Measurements from ENCODE around the gene RACGAP1. TPM values are rescaled to one million over a fixed set of nuclear protein-coding genes. Genes with fewer than 3 reads are reported as not detected.
"Not testable (repeated sequence)": the region's sequence is repeated elsewhere in the genome, so short reads cannot be mapped to it uniquely, and the experiment has no call there.

Gene RACGAP1
- total RNA-seq, 1 donor from 2014 or later: 13.7 TPM

DNA sequence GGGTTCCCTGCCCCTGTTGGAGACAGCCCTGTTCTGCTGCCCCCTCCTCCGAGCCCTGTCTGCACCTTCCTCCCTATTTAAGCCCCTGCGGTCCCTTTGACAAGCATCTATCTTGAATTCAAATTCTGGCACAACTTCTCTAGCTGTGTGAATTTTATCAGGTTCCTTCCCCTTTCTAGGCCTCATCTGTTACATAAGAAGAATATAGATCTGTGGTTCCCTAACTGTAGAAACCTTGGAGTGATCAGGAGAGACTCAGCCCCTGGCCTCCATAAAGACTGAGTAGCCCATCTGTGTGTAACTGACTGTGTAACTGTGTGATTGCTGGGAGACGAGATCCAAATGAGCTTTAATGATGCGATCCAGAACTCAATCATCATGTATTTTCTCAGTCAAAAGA, 13.0 kb upstream of the RACGAP1 start:
- Histone ChIP-seq H3K4me3 (no peak overlapping the region), H3K27ac (no peak overlapping the region), H3K4me1 (no peaks in the 10 kb centered on the region), H3K27me3 (ENCODE audit: low read depth) (no peaks in the 10 kb centered on the region), H3K9me3 (no peaks in the 10 kb centered on the region), H3K36me3 (no peaks in the 10 kb centered on the region)
- DNase-seq (no peak), ATAC-seq (no peak)
- TF ChIP-seq CTCF (IDR thresholded peaks at IDR 0.05): no peak
- intact Hi-C loops (cut with DNase I): no loop called here

DNA sequence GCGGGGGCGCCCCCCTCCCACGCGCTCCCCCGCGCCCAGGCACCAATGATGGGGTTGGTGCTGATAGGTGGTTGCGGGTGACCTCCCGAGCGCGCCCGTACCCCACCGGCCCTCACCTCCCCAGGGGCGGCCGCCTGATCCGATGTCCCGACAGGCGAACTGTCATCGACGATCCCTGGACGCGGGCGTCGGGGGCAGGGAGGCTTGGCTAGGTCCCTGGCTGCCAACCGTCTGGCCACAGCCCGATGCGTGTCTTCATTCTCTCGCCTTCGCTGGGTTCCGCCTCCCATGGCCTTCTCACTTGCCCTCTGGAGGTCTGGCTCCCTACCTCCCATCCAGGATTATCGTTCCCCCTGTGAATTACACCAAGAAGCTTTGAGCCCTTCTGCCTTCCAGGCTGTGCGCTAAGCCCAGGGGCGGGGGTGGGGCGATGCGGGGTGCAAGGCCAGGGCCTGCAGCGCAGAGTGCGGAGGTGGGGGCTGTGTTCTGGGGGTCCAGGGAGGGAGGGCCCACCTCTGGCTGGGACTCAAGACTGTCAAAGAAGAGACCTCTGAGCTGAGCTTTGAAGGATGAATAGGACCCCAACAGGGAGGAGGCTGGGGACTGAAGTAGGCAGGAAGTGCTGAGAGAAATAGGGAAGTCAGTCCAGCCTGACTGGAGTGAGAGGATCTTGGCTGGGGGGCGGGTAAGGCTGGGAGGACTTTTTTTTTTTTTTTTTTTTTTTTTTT, 7.7 kb upstream of the RACGAP1 start:
- Histone ChIP-seq H3K27ac (peak overlapping the region; percentile 78), H3K27me3 (ENCODE audit: low read depth) (peaks cover 7% of the 10 kb centered on the region), H3K9me3 (no peaks in the 10 kb centered on the region), H3K4me3 (peak overlapping the region; percentile 49), H3K36me3 (no peaks in the 10 kb centered on the region), H3K4me1 (no peaks in the 10 kb centered on the region)
- peak; percentile 55 for DNase-seq
- intact Hi-C loops (cut with DNase I): no loop called here
- TF ChIP-seq CTCF (IDR thresholded peaks at IDR 0.05): no peak
- peak; percentile 81 to 85 for ATAC-seq

DNA sequence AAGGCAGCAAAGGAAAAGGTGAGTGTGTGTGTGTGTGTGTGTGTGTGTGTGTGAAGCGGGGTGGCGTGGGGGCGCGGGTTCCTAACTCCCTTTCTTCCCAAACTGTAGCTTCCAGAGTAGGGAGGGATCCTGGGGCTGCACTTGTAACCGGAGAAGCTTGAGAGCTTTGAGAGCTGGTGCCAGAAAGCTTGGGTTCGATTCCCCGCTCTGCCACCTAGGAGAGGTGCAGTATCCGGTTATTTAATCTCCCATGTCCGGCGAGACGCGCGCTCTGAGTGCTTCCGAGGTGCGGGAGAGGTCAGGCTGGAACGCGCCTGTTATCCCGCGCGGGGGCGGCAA, 7.2 kb upstream of the RACGAP1 start:
- H3K4me3 ChIP-seq: peak overlapping the region; percentile 49

DNA sequence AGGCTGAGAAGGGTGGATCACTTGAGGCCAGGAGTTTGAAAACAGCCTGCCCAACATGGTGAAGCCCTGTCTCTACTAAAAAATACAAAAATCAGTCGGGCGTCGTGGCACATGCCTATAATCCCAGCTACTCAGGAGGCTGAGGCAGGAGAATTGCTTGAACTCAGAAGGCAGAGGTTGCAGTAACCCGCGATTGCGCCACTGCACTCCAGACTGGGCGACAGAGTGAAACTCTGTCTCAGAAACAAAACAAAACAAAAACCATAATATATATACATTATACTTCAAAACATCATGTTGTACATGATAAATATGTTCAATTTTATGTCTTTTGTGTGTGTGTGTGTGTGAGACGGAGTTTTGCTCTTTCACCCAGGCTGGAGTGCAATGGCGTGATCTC, 5.2 kb upstream of the RACGAP1 start:
- peak; percentile 55 for DNase-seq
- intact Hi-C loops (cut with DNase I); H3K36me3 ChIP-seq; ATAC-seq; H3K4me1 ChIP-seq; H3K4me3 ChIP-seq; H3K9me3 ChIP-seq; H3K27ac ChIP-seq; H3K27me3 ChIP-seq (ENCODE audit: low read depth): not testable (repeated sequence)

More for the DNA sequence above, 7.2 kb upstream of the RACGAP1 start:
- Histone ChIP-seq H3K9me3 (no peaks in the 10 kb centered on the region), H3K27ac (peak overlapping the region; percentile 78), H3K4me1 (no peaks in the 10 kb centered on the region), H3K27me3 (ENCODE audit: low read depth) (peaks cover 7% of the 10 kb centered on the region), H3K36me3 (no peaks in the 10 kb centered on the region)
- no peak for TF ChIP-seq CTCF (IDR thresholded peaks at IDR 0.05)
- intact Hi-C loops (cut with DNase I): no loop called here
- no peak for DNase-seq
- peak in 1 of 2 donors; percentile 31 for ATAC-seq

DNA sequence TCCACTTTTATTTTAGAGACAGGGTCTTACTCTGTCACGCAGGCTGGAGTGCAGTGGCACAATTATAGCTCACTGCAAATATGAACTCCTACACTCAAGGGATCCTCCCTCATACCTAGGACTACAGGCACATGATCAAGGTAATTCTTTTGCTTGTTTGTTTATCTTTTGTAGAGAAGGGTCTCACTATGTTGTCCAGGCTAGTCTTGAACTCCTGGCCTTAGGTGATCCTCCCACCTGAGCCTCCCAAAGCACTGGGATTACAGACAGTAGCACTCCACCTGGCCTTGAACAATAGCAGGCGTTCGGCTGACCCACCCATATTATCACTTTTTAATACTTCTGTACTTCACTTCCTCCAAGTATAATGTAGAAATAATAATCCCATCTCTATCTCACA, 1.4 kb upstream of the RACGAP1 start:
- Histone ChIP-seq H3K27ac (no peak overlapping the region), H3K27me3 (ENCODE audit: low read depth) (no peaks in the 10 kb centered on the region), H3K9me3 (no peaks in the 10 kb centered on the region), H3K4me3 (no peak overlapping the region), H3K4me1 (peaks cover 10% of the 10 kb centered on the region), H3K36me3 (no peaks in the 10 kb centered on the region)
- intact Hi-C loops (cut with DNase I): no loop called here
- no peak for DNase-seq
- TF ChIP-seq CTCF (IDR thresholded peaks at IDR 0.05): no peak
- no peak for ATAC-seq

- TF ChIP-seq CTCF (IDR thresholded peaks at IDR 0.05): no peak
- peak overlapping the region; percentile 66 for H3K27ac ChIP-seq
- no peaks in the 10 kb centered on the region for H3K9me3 ChIP-seq
- ATAC-seq: peak in 1 of 2 donors; percentile 22
- H3K36me3 ChIP-seq: no peaks in the 10 kb centered on the region
- DNase-seq: no peak
- no peaks in the 10 kb centered on the region for H3K27me3 ChIP-seq (ENCODE audit: low read depth)
- intact Hi-C loops (cut with DNase I): no loop called here
- H3K4me3 ChIP-seq: peak overlapping the region; percentile 79
- H3K4me1 ChIP-seq: peaks cover 10% of the 10 kb centered on the region
Observed at GRCh38 chr12:50024805-50025186, 498 bp downstream of the RACGAP1 start.
